Fibroblast of pulmonary artery (primary cell): Measurements from ENCODE around the gene STMN3.

Source experiments
- DNase-seq: peaks from one replicate; pipeline ENCODE4 v3.0.0-alpha.2; 2010; ENCODE audit warnings: low read depth
- H3K4me3 ChIP-seq: replicated peaks from 2 replicates; pipeline ENCODE4 v1.5.1; 2011; ENCODE audit warnings: low read depth, mild to moderate bottlenecking, control low read depth, low read length, moderate library complexity
- CTCF ChIP-seq: IDR thresholded peaks from 2 replicates; pipeline ENCODE4 v1.5.1; 2011; ENCODE audit warnings: mild to moderate bottlenecking, control low read depth, low read length, inconsistent platforms; ENCODE audit errors: missing control alignments

STMN3 gene

GRCh38 chr20:63653041-63653973, at the start of gene STMN3:
Gene STMN3 (minus strand): TSS chr20:63653424. CDS start chr20:63653345, 79 bp downstream.
- peak; percentile 92 for DNase-seq
- peak within 1 kb of the TSS; percentile 57 for H3K4me3 ChIP-seq
- TF ChIP-seq CTCF = no peak

- no peak for TF ChIP-seq CTCF
- H3K4me3 ChIP-seq = no peak overlapping the region
- DNase-seq = no peak
These were observed 48.9 kb upstream of the STMN3 start for GRCh38 chr20:63702036-63702665.

GRCh38 chr20:63701329-63702035, 48.3 kb upstream of the STMN3 start:
- no peak overlapping the region for H3K4me3 ChIP-seq
- DNase-seq = no peak
- no peak for TF ChIP-seq CTCF

- TF ChIP-seq CTCF = no peak
- no peak for DNase-seq
- H3K4me3 ChIP-seq = no peak overlapping the region
These were observed 47.8 kb upstream of the STMN3 start for GRCh38 chr20:63701051-63701328.

GRCh38 chr20:63700199-63701050, 47.2 kb upstream of the STMN3 start:
- H3K4me3 ChIP-seq = no peak overlapping the region
- no peak for TF ChIP-seq CTCF

GRCh38 chr20:63699466-63700198, 46.4 kb upstream of the STMN3 start:
- H3K4me3 ChIP-seq = no peak overlapping the region
- no peak for DNase-seq
- TF ChIP-seq CTCF = no peak

More at GRCh38 chr20:63700199-63701050, 47.2 kb upstream of the STMN3 start:
- no peak for DNase-seq
